ENCODE results near the gene RNF213. TPM values are rescaled to one million over a fixed set of nuclear protein-coding genes. Genes with fewer than 3 reads are reported as not detected.

The RNF213 gene
- total RNA-seq, 1 donor: 134 TPM

DNA sequence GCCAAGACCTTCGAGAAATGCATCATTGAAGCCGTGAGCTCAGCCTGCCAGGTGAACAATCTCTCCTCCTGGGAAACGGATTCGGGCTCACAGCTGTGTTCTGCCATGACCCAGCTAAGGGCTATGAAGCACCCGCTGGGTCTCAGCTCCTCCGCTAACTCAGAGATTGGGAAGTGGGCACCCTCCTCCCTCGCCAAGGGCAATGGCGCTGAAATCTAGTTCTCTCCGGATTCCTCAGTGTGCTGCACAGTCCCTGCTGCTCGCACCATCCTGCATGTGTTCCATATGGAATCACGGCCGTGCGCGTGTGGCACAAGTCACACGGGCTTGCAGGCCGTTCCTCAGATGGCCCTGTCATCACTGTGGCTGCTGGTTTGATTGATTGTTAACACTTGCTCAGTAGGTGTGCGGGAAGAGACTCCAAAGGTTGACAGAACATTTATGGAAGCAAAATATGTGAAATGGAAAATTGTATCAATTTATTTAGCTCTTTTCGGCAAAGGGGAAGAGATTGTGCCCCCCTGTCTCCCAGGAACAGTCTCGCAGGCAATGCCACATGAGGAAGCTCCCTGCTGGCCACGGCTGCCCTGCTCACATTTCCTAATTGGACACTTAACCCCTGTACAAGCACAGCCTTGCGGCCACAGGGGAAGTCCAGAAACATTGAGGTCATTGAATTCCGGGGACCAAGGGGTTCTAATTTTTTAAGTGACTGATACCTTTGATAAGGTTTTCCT lies 58.8 kb downstream of the RNF213 start:
- no peak overlapping the region for H2AFZ ChIP-seq (ENCODE audit: low read length)
- TF ChIP-seq, protein P1, sequence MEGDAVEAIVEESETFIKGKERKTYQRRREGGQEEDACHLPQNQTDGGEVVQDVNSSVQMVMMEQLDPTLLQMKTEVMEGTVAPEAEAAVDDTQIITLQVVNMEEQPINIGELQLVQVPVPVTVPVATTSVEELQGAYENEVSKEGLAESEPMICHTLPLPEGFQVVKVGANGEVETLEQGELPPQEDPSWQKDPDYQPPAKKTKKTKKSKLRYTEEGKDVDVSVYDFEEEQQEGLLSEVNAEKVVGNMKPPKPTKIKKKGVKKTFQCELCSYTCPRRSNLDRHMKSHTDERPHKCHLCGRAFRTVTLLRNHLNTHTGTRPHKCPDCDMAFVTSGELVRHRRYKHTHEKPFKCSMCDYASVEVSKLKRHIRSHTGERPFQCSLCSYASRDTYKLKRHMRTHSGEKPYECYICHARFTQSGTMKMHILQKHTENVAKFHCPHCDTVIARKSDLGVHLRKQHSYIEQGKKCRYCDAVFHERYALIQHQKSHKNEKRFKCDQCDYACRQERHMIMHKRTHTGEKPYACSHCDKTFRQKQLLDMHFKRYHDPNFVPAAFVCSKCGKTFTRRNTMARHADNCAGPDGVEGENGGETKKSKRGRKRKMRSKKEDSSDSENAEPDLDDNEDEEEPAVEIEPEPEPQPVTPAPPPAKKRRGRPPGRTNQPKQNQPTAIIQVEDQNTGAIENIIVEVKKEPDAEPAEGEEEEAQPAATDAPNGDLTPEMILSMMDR (IDR thresholded peaks at IDR 0.05; ENCODE audit: extremely low read depth, low read depth, low read length): no peak
- no peaks in the 10 kb centered on the region for H3K4me1 ChIP-seq (ENCODE audit: insufficient read depth, low read length)
- peaks cover 7% of the 10 kb centered on the region for H3K79me2 ChIP-seq (ENCODE audit: insufficient read depth, low read length)
- H4K20me1 ChIP-seq (ENCODE audit: insufficient read depth, low read length): peaks cover 10% of the 10 kb centered on the region
- no peak overlapping the region for H3K27ac ChIP-seq (ENCODE audit: low read depth, low read length)
- DNase-seq (ENCODE audit: insufficient read length, low spot score, missing footprints): no peak
- H3K4me3 ChIP-seq (ENCODE audit: insufficient read depth, low read length): no peak overlapping the region
- H3K9me3 ChIP-seq (ENCODE audit: low read depth, low read length): no peaks in the 10 kb centered on the region
- no peak overlapping the region for H3K4me2 ChIP-seq (ENCODE audit: insufficient read depth, low read length)
- no peaks in the 10 kb centered on the region for H3K27me3 ChIP-seq (ENCODE audit: insufficient read depth, low read length)
- peaks cover 54% of the 10 kb centered on the region for H3K36me3 ChIP-seq (ENCODE audit: insufficient read depth, low read length)

DNA sequence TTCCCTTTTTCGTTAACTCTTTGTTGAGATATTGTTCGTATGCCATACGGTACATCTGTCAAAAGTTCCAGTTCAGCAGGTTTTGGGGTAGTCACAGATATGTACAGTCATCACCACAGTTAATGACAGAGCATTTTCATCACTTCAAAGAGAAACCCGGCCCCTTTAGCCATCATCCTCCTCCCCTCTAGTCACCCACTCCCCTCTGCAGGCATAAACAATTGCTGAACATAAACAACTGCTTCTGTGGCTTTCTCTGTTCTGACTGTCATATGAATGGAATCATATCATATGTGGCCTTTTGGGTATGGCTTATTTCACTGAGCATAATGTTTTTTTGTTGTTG lies 59.3 kb downstream of the RNF213 start:
- TF ChIP-seq, protein P1 (IDR thresholded peaks at IDR 0.05; ENCODE audit: extremely low read depth, low read depth, low read length): no peak
- H3K36me3 ChIP-seq (ENCODE audit: insufficient read depth, low read length): peaks cover 56% of the 10 kb centered on the region

DNA sequence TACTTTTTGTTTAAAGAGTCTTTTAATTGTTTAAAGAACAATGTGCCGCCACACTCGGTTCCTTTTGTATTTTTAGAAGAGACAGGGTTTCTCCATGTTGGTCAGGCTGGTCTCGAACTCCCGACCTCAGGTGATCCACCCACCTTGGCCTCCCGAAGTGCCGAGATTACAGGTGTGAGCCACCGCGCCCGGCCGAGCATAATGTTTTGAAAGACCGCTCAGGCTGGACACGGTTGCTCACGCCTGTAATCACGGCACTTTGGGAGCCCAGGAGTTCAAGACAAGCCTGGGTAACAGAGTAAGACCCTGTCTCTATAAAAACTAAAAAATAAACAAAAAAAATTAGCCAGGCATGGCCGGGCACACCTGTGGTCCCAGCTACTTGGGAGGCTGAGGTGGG lies 59.8 kb downstream of the RNF213 start:
- Histone ChIP-seq H3K79me2 (ENCODE audit: insufficient read depth, low read length) (peaks cover 6% of the 10 kb centered on the region), H3K36me3 (ENCODE audit: insufficient read depth, low read length) (peaks cover 60% of the 10 kb centered on the region), H2AFZ (ENCODE audit: low read length) (no peak overlapping the region), H3K4me1 (ENCODE audit: insufficient read depth, low read length) (no peaks in the 10 kb centered on the region), H3K27ac (ENCODE audit: low read depth, low read length) (no peak overlapping the region), H3K27me3 (ENCODE audit: insufficient read depth, low read length) (no peaks in the 10 kb centered on the region), H3K9me3 (ENCODE audit: low read depth, low read length) (no peaks in the 10 kb centered on the region), H3K4me3 (ENCODE audit: insufficient read depth, low read length) (no peak overlapping the region), H4K20me1 (ENCODE audit: insufficient read depth, low read length) (peaks cover 9% of the 10 kb centered on the region), H3K4me2 (ENCODE audit: insufficient read depth, low read length) (no peak overlapping the region)
- TF ChIP-seq, protein P1 (IDR thresholded peaks at IDR 0.05; ENCODE audit: extremely low read depth, low read depth, low read length): no peak
- no peak for DNase-seq (ENCODE audit: insufficient read length, low spot score, missing footprints)

More for the DNA sequence above, 59.3 kb downstream of the RNF213 start:
- H3K9me3 ChIP-seq (ENCODE audit: low read depth, low read length): no peaks in the 10 kb centered on the region
- no peak overlapping the region for H2AFZ ChIP-seq (ENCODE audit: low read length)
- no peak overlapping the region for H3K27ac ChIP-seq (ENCODE audit: low read depth, low read length)
- H3K4me1 ChIP-seq (ENCODE audit: insufficient read depth, low read length): no peaks in the 10 kb centered on the region
- no peak overlapping the region for H3K4me3 ChIP-seq (ENCODE audit: insufficient read depth, low read length)
- peaks cover 7% of the 10 kb centered on the region for H3K79me2 ChIP-seq (ENCODE audit: insufficient read depth, low read length)
- no peak overlapping the region for H3K4me2 ChIP-seq (ENCODE audit: insufficient read depth, low read length)
- no peaks in the 10 kb centered on the region for H3K27me3 ChIP-seq (ENCODE audit: insufficient read depth, low read length)
- peaks cover 10% of the 10 kb centered on the region for H4K20me1 ChIP-seq (ENCODE audit: insufficient read depth, low read length)
- DNase-seq (ENCODE audit: insufficient read length, low spot score, missing footprints): no peak

DNA sequence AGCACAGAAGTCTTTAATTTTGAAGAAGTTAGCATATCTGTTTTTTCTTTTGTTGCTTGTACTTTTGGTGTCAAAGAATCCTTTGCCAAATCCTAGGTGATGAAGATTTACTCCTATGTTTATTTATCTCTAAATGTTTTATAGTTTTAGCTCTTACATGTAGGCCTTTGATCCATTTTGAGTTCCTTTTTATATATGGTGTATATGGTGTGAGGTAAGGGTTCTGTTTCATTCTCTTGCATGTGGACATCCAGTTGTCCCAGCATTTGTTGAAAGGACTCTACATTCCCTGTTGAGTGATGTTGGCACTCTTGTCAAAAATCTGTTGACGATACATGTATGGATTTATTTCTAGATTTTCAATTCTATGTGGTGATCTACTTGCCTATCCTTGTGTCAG lies 62.2 kb downstream of the RNF213 start:
- no peak for DNase-seq (ENCODE audit: insufficient read length, low spot score, missing footprints)
- no peaks in the 10 kb centered on the region for H3K4me1 ChIP-seq (ENCODE audit: insufficient read depth, low read length)
- no peaks in the 10 kb centered on the region for H3K9me3 ChIP-seq (ENCODE audit: low read depth, low read length)
- no peak overlapping the region for H3K4me3 ChIP-seq (ENCODE audit: insufficient read depth, low read length)
- H3K36me3 ChIP-seq (ENCODE audit: insufficient read depth, low read length): peaks cover 68% of the 10 kb centered on the region
- H3K79me2 ChIP-seq (ENCODE audit: insufficient read depth, low read length): no peaks in the 10 kb centered on the region
- H4K20me1 ChIP-seq (ENCODE audit: insufficient read depth, low read length): no peaks in the 10 kb centered on the region
- no peaks in the 10 kb centered on the region for H3K27me3 ChIP-seq (ENCODE audit: insufficient read depth, low read length)
- H2AFZ ChIP-seq (ENCODE audit: low read length): no peak overlapping the region
- no peak overlapping the region for H3K27ac ChIP-seq (ENCODE audit: low read depth, low read length)
- TF ChIP-seq, protein P1 (IDR thresholded peaks at IDR 0.05; ENCODE audit: extremely low read depth, low read depth, low read length): no peak
- no peak overlapping the region for H3K4me2 ChIP-seq (ENCODE audit: insufficient read depth, low read length)
